Activated CD4-positive, alpha-beta T cell treated with anti-CD3 and anti-CD28 coated beads, Interleukin-2, amount 10 ng/mL, durations not matched to agents 7 days and 5 days (primary cell): ENCODE data around the gene MACROD2. TPM values are rescaled to one million over a fixed set of nuclear protein-coding genes. Genes with fewer than 3 reads are reported as not detected.

Source experiments
- CTCF ChIA-PET: fragments of 350-600 bp; sonication (Branson Sonifier 250); formaldehyde crosslinking; loops from one replicate; lab custom pipeline; 2021; ENCODE audit warnings: antibody characterized with exemption; lab: Charles Lee
- POLR2A ChIA-PET: fragments of 350-600 bp; sonication (Branson Sonifier 250); formaldehyde crosslinking; loops from one replicate; lab custom pipeline; 2021; ENCODE audit warnings: antibody characterized with exemption; lab: Charles Lee
- DNase-seq: peaks from one replicate; pipeline ENCODE4 v3.0.0-alpha.2; 2020
- H3K27ac Mint-ChIP-seq: one replicate; pipeline ENCODE4 v1.8.0; 2021; ENCODE audit warnings: mild to moderate bottlenecking, moderate library complexity, mixed read lengths
- H3K27me3 Mint-ChIP-seq: one replicate; pipeline ENCODE4 v1.8.0; 2021; ENCODE audit warnings: mixed read lengths
- H3K36me3 Mint-ChIP-seq: one replicate; pipeline ENCODE4 v1.8.0; 2021; ENCODE audit warnings: low read depth, mixed read lengths
- H3K4me1 Mint-ChIP-seq: one replicate; pipeline ENCODE4 v1.8.0; 2021; ENCODE audit warnings: mixed read lengths
- H3K4me3 Mint-ChIP-seq: one replicate; pipeline ENCODE4 v1.8.0; 2021; ENCODE audit warnings: mild to moderate bottlenecking, moderate library complexity, mixed read lengths
- H3K9me3 Mint-ChIP-seq: one replicate; pipeline ENCODE4 v1.8.0; 2021; ENCODE audit warnings: mixed read lengths
- total RNA-seq, 2 experiments: library from RNA; stranded (reverse); gene quantifications; one replicate each; pipeline ENCODE4 v1.2.3, GENCODE V29; 2021

Gene MACROD2
- total RNA-seq, 2 experiments from 2014 or later: not detected

- Mint-ChIP-seq H3K36me3 (no peaks in the 10 kb centered on the region), H3K9me3 (no peaks in the 10 kb centered on the region), H3K4me3 (no peak overlapping the region), H3K27me3 (no peaks in the 10 kb centered on the region), H3K27ac (no peak overlapping the region), H3K4me1 (no peaks in the 10 kb centered on the region)
- ChIA-PET CTCF (no interaction called here), POLR2A (no interaction called here)
- DNase-seq: no peak
These were observed 1096.2 kb downstream of the MACROD2 start for GRCh38 chr20:15091421-15092037.

GRCh38 chr20:15098351-15098750 lies 1103.0 kb downstream of the MACROD2 start:
- Mint-ChIP-seq H3K4me1 (no peaks in the 10 kb centered on the region), H3K27ac (no peak overlapping the region), H3K27me3 (no peaks in the 10 kb centered on the region), H3K9me3 (no peaks in the 10 kb centered on the region), H3K4me3 (no peak overlapping the region), H3K36me3 (no peaks in the 10 kb centered on the region)
- no peak for DNase-seq
- ChIA-PET CTCF (no interaction called here), POLR2A (no interaction called here)

GRCh38 chr20:15099130-15099529 lies 1103.8 kb downstream of the MACROD2 start:
- POLR2A ChIA-PET: no interaction called here
- H3K9me3 Mint-ChIP-seq: peaks cover 4% of the 10 kb centered on the region
- H3K4me3 Mint-ChIP-seq: no peak overlapping the region
- no peak overlapping the region for H3K27ac Mint-ChIP-seq
- H3K4me1 Mint-ChIP-seq: no peaks in the 10 kb centered on the region
- no peaks in the 10 kb centered on the region for H3K27me3 Mint-ChIP-seq
- no peaks in the 10 kb centered on the region for H3K36me3 Mint-ChIP-seq
- DNase-seq: no peak
- CTCF ChIA-PET: no interaction called here

GRCh38 chr20:15100506-15101160 lies 1105.3 kb downstream of the MACROD2 start:
- no peak for DNase-seq
- H3K4me3 Mint-ChIP-seq: no peak overlapping the region
- H3K36me3 Mint-ChIP-seq: no peaks in the 10 kb centered on the region
- POLR2A ChIA-PET: no interaction called here
- H3K4me1 Mint-ChIP-seq: no peaks in the 10 kb centered on the region
- no peak overlapping the region for H3K27ac Mint-ChIP-seq
- CTCF ChIA-PET: no interaction called here
- no peaks in the 10 kb centered on the region for H3K27me3 Mint-ChIP-seq
- H3K9me3 Mint-ChIP-seq: peaks cover 4% of the 10 kb centered on the region

- no peak overlapping the region for H3K27ac Mint-ChIP-seq
- ChIA-PET CTCF (no interaction called here), POLR2A (no interaction called here)
- no peak for DNase-seq
- no peaks in the 10 kb centered on the region for H3K27me3 Mint-ChIP-seq
- peaks cover 4% of the 10 kb centered on the region for H3K9me3 Mint-ChIP-seq
- no peak overlapping the region for H3K4me3 Mint-ChIP-seq
- no peaks in the 10 kb centered on the region for H3K4me1 Mint-ChIP-seq
- no peaks in the 10 kb centered on the region for H3K36me3 Mint-ChIP-seq
These were observed 1112.6 kb downstream of the MACROD2 start for GRCh38 chr20:15107931-15108330.

- Mint-ChIP-seq H3K4me3 (no peak overlapping the region), H3K4me1 (no peaks in the 10 kb centered on the region), H3K27me3 (no peaks in the 10 kb centered on the region), H3K36me3 (no peaks in the 10 kb centered on the region), H3K9me3 (no peaks in the 10 kb centered on the region), H3K27ac (no peak overlapping the region)
- POLR2A ChIA-PET: no interaction called here
- CTCF ChIA-PET: no interaction called here
- DNase-seq: no peak
These were observed 1114.2 kb downstream of the MACROD2 start for GRCh38 chr20:15109494-15109893.

- no peak overlapping the region for H3K27ac Mint-ChIP-seq
- no peak overlapping the region for H3K4me3 Mint-ChIP-seq
- no peaks in the 10 kb centered on the region for H3K27me3 Mint-ChIP-seq
- ChIA-PET CTCF (no interaction called here), POLR2A (no interaction called here)
- H3K4me1 Mint-ChIP-seq: no peaks in the 10 kb centered on the region
- no peaks in the 10 kb centered on the region for H3K9me3 Mint-ChIP-seq
- H3K36me3 Mint-ChIP-seq: no peaks in the 10 kb centered on the region
- DNase-seq: no peak
These were observed 1116.3 kb downstream of the MACROD2 start for GRCh38 chr20:15111654-15112053.

- ChIA-PET POLR2A (no interaction called here), CTCF (no interaction called here)
- H3K27me3 Mint-ChIP-seq: no peaks in the 10 kb centered on the region
- H3K36me3 Mint-ChIP-seq: no peaks in the 10 kb centered on the region
- no peaks in the 10 kb centered on the region for H3K9me3 Mint-ChIP-seq
- no peak overlapping the region for H3K4me3 Mint-ChIP-seq
- no peak overlapping the region for H3K27ac Mint-ChIP-seq
- H3K4me1 Mint-ChIP-seq: no peaks in the 10 kb centered on the region
- no peak for DNase-seq
These were observed 1117.9 kb downstream of the MACROD2 start for GRCh38 chr20:15113144-15113773.

- CTCF ChIA-PET: no interaction called here
- Mint-ChIP-seq H3K27me3 (no peaks in the 10 kb centered on the region), H3K4me3 (no peak overlapping the region), H3K27ac (no peak overlapping the region), H3K36me3 (no peaks in the 10 kb centered on the region), H3K4me1 (no peaks in the 10 kb centered on the region), H3K9me3 (peaks cover 10% of the 10 kb centered on the region)
- no peak for DNase-seq
- POLR2A ChIA-PET: no interaction called here
These were observed 1124.7 kb downstream of the MACROD2 start for GRCh38 chr20:15119852-15120487.

GRCh38 chr20:15122613-15123012 lies 1127.3 kb downstream of the MACROD2 start:
- Mint-ChIP-seq H3K4me3 (no peak overlapping the region), H3K4me1 (no peaks in the 10 kb centered on the region), H3K36me3 (no peaks in the 10 kb centered on the region), H3K27ac (no peak overlapping the region), H3K9me3 (peaks cover 10% of the 10 kb centered on the region), H3K27me3 (no peaks in the 10 kb centered on the region)
- ChIA-PET POLR2A (no interaction called here), CTCF (no interaction called here)
- DNase-seq: no peak

GRCh38 chr20:15131176-15131575 lies 1135.9 kb downstream of the MACROD2 start:
- POLR2A ChIA-PET: no interaction called here
- DNase-seq: no peak
- Mint-ChIP-seq H3K4me3 (no peak overlapping the region), H3K27ac (no peak overlapping the region), H3K9me3 (no peaks in the 10 kb centered on the region), H3K4me1 (no peaks in the 10 kb centered on the region), H3K36me3 (no peaks in the 10 kb centered on the region), H3K27me3 (no peaks in the 10 kb centered on the region)
- CTCF ChIA-PET: no interaction called here

- POLR2A ChIA-PET: no interaction called here
- H3K27me3 Mint-ChIP-seq: no peaks in the 10 kb centered on the region
- H3K4me1 Mint-ChIP-seq: no peaks in the 10 kb centered on the region
- CTCF ChIA-PET: interaction anchor here (0.6 kb wide), 1 partner anchor 13 kb away, joined by 3 read pairs; no protein-coding TSS in a partner anchor
- H3K4me3 Mint-ChIP-seq: no peak overlapping the region
- no peaks in the 10 kb centered on the region for H3K9me3 Mint-ChIP-seq
- no peaks in the 10 kb centered on the region for H3K36me3 Mint-ChIP-seq
- DNase-seq: no peak
- H3K27ac Mint-ChIP-seq: no peak overlapping the region
These were observed 1143.3 kb downstream of the MACROD2 start for GRCh38 chr20:15138548-15139126.

- H3K4me3 Mint-ChIP-seq: no peak overlapping the region
- DNase-seq: no peak
- POLR2A ChIA-PET: no interaction called here
- CTCF ChIA-PET: no interaction called here
- H3K27ac Mint-ChIP-seq: no peak overlapping the region
- no peaks in the 10 kb centered on the region for H3K4me1 Mint-ChIP-seq
- no peaks in the 10 kb centered on the region for H3K36me3 Mint-ChIP-seq
- no peaks in the 10 kb centered on the region for H3K27me3 Mint-ChIP-seq
- H3K9me3 Mint-ChIP-seq: no peaks in the 10 kb centered on the region
These were observed 1144.2 kb downstream of the MACROD2 start for GRCh38 chr20:15139522-15139921.
